HG02642 (cell line): ENCODE measurements around the gene ARMCX5.

Experiments
- ATAC-seq: cut with Tn5 transposase; IDR thresholded peaks from one replicate; pipeline ENCODE4 v1.9.1; 2021; ENCODE audit warnings: mild to moderate bottlenecking; ENCODE audit not compliant: unreplicated experiment, poor library complexity

The ARMCX5 gene

GRCh38 chrX:102599084-102599950 is at the start of gene ARMCX5:
TSS of gene ARMCX5 (plus strand) at chrX:102599515. CDS start at chrX:102602142, 2,627 bp downstream.
- ATAC-seq: peak; percentile 92

- ATAC-seq: no peak
Observed at GRCh38 chrX:102558607-102559006, 40.7 kb upstream of the ARMCX5 start.

GRCh38 chrX:102560423-102561068 is 38.8 kb upstream of the ARMCX5 start:
- ATAC-seq: no peak

GRCh38 chrX:102580891-102581290 is 18.4 kb upstream of the ARMCX5 start:
- ATAC-seq: no peak

- no peak for ATAC-seq
Observed at GRCh38 chrX:102593367-102593766, 5.9 kb upstream of the ARMCX5 start.

- peak; percentile 12 for ATAC-seq
Observed at GRCh38 chrX:102599951-102600579, 750 bp downstream of the ARMCX5 start.

- no peak for ATAC-seq
Observed at GRCh38 chrX:102604327-102604726, 5.0 kb downstream of the ARMCX5 start.

- no peak for ATAC-seq
Observed at GRCh38 chrX:102606115-102606514, 6.8 kb downstream of the ARMCX5 start.

GRCh38 chrX:102610905-102611304 is 11.6 kb downstream of the ARMCX5 start:
- no peak for ATAC-seq

GRCh38 chrX:102624105-102624504 is 24.8 kb downstream of the ARMCX5 start:
- ATAC-seq: no peak

- no peak for ATAC-seq
Observed at GRCh38 chrX:102627640-102628039, 28.3 kb downstream of the ARMCX5 start.

- ATAC-seq: no peak
Observed at GRCh38 chrX:102637561-102637960, 38.2 kb downstream of the ARMCX5 start.

GRCh38 chrX:102650903-102651241 is 51.6 kb downstream of the ARMCX5 start:
- peak; percentile 29 for ATAC-seq

- peak; percentile 46 for ATAC-seq
Observed at GRCh38 chrX:102651242-102652011, 52.1 kb downstream of the ARMCX5 start, which contains the start of gene GPRASP1. TSS of gene GPRASP1 (plus strand) at chrX:102651483. CDS start at chrX:102653914, 2,431 bp downstream.

- ATAC-seq: peak; percentile 67
Observed at GRCh38 chrX:102652031-102652688, 52.8 kb downstream of the ARMCX5 start.
